Pancreas (tissue), 10 donors: ENCODE data around the gene LMX1A. TPM values are rescaled to one million over a fixed set of nuclear protein-coding genes. Genes with fewer than 3 reads are reported as not detected.

Experiments used
- ATAC-seq, 4 donors: fragments of 200-7000 bp; cut with Tn5 transposase; one replicate each; pipeline versions ENCODE4 v1.8.0 to v1.9.1; 2020; ENCODE audit warnings: mild to moderate bottlenecking in 4 of 4, moderate library complexity in 4 of 4
- DNase-seq, 6 donors: peaks; one replicate each; pipeline ENCODE4 v3.0.0-alpha.2; 2020
- FAIRE-seq: peaks from 2 replicates; lab custom pipeline; 2012; peaks lifted over from hg19 to GRCh38; lab: Jason Lieb, UNC
- H3K27ac ChIP-seq, 4 donors: fragments of 200-600 bp; sonication (generic); 1 replicate in 3 of 4; 2 replicates in 1 of 4; pipeline versions ENCODE4 v1.5.0 to v1.8.0; 2020
- H3K27me3 ChIP-seq, 4 donors: fragments of 200-600 bp; one replicate each; pipeline ENCODE4 v1.8.0; 2021
- H3K36me3 ChIP-seq, 3 donors: fragments of 200-600 bp; sonication (generic) in 1 of 3; one replicate each; pipeline versions ENCODE4 v1.5.0 to v1.8.0; 2020 to 2021
- H3K4me1 ChIP-seq, 3 donors: fragments of 200-600 bp; one replicate each; pipeline ENCODE4 v1.8.0; 2021
- H3K4me3 ChIP-seq, 4 donors: fragments of 200-600 bp; sonication (generic) in 2 of 4; one replicate each; pipeline versions ENCODE4 v1.5.0 to v1.8.0; 2020 to 2021
- H3K9me3 ChIP-seq, 4 donors: fragments of 200-600 bp; one replicate each; pipeline ENCODE4 v1.8.0; 2021
- WGBS, 2 donors: extraction: QIAGEN DNeasy Blood & Tissue Kit; methylation state at CpG; one replicate each; pipeline ENCODE4 v1.1.7; 2013; 5-methylcytosine and 5-hydroxymethylcytosine counted together
- intact Hi-C, 3 donors: fragments of 100-400 bp; cut with DNase I; formaldehyde crosslinking; loops; one replicate each; pipeline versions ENCODE4 v1.11.1 to v1.14.2; 2022
- polyA plus RNA-seq, 2 donors: library from polyadenylated mRNA; stranded (reverse); fragments of 200-250 nt; gene quantifications; one replicate each; pipeline ENCODE4 v1.2.3, GENCODE V29; 2013
- total RNA-seq, 6 donors: library from RNA; stranded (reverse); fragmentation: NEBNext Ultra II Directional in 4 of 6; extraction: Animal tissue kit (Norgen Biotek cat#: 25700) in 4 of 6; gene quantifications; one replicate each; pipeline versions ENCODE4 v1.2.1 to v1.2.4, GENCODE V29; 2021 to 2023
- TF ChIP-seq, protein P1 (sequence below), 4 donors: fragments of 200-600 bp; sonication (generic) in 3 of 4; IDR thresholded peaks; one replicate each; pipeline versions ENCODE4 v1.5.0 to v1.8.0; 2021; ENCODE audit warnings: antibody characterized with exemption in 4 of 4
- donor health status: healthy with polysubstance abuse.
- donor health status: DM: no; HTN: no; CAD: no; lungs with moderate emphysema.
- donor health status: DM: no; HTN: no; CAD: no.
- donor health status: control.
- donor health status: control.
- donor health status: Bipolar disorder and iron deficiency.
- donor health status: DM: yes; HTN: yes; CAD: no.
- donor health status: DM: no; HTN: no; CAD: no.
- donor health status: DM: no; HTN: no; CAD: no.
- donor health status: DM: yes; HTN: yes; CAD: no.

The LMX1A gene
- total and polyA plus RNA-seq, 8 donors = 0.11 TPM; not detected in 7

GRCh38 chr1:165345502-165345901 lies 11.0 kb downstream of the LMX1A start:
- no peak for FAIRE-seq
- Histone ChIP-seq H3K4me3 (no peak overlapping the region), H3K27me3 (peaks cover 0 to 37% (median 11%) of the 10 kb centered on the region in 4 donors), H3K36me3 (no peaks in the 10 kb centered on the region), H3K27ac (no peak overlapping the region), H3K9me3 (no peaks in the 10 kb centered on the region), H3K4me1 (no peaks in the 10 kb centered on the region)
- ATAC-seq = no peak
- TF ChIP-seq, protein P1, sequence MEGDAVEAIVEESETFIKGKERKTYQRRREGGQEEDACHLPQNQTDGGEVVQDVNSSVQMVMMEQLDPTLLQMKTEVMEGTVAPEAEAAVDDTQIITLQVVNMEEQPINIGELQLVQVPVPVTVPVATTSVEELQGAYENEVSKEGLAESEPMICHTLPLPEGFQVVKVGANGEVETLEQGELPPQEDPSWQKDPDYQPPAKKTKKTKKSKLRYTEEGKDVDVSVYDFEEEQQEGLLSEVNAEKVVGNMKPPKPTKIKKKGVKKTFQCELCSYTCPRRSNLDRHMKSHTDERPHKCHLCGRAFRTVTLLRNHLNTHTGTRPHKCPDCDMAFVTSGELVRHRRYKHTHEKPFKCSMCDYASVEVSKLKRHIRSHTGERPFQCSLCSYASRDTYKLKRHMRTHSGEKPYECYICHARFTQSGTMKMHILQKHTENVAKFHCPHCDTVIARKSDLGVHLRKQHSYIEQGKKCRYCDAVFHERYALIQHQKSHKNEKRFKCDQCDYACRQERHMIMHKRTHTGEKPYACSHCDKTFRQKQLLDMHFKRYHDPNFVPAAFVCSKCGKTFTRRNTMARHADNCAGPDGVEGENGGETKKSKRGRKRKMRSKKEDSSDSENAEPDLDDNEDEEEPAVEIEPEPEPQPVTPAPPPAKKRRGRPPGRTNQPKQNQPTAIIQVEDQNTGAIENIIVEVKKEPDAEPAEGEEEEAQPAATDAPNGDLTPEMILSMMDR (IDR thresholded peaks at IDR 0.05) = no peak
- DNase-seq = no peak
- intact Hi-C loops = no loop called here
- 48 to 49% methylated on average over 7 of the region's 7 CpGs for WGBS, 2 donors

DNA sequence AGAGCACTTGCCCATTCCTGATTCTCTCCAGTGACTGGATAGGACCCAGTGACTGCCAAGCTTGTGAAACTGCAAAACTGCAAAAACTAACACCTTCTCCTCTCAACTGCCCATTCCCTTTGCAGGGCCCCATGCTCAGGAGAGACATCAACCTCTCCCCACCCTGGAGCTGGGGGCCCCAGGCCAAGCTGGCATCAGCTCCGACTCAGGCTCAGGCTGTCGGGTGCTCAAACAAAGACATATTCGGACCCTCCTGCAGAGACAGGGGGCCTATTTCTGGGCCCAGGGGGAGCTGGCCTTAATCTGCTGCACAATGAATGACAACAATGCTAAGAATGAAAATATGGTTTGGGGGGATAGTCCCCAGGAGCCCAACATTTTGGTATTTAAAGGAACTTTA lies 11.8 kb downstream of the LMX1A start:
- intact Hi-C loops = no loop called here
- Histone ChIP-seq H3K27me3 (peaks cover 0 to 30% (median 8%) of the 10 kb centered on the region in 4 donors), H3K4me3 (no peak overlapping the region), H3K4me1 (no peaks in the 10 kb centered on the region), H3K36me3 (no peaks in the 10 kb centered on the region), H3K27ac (no peak overlapping the region), H3K9me3 (no peaks in the 10 kb centered on the region)
- 44 to 56% methylated on average over 3 of the region's 3 CpGs for WGBS, 2 donors
- no peak for DNase-seq
- TF ChIP-seq, protein P1 (IDR thresholded peaks at IDR 0.05) = no peak
- FAIRE-seq = no peak
- ATAC-seq = no peak

- no peak overlapping the region for H3K27ac ChIP-seq
- no peak overlapping the region for H3K4me3 ChIP-seq
- peaks cover 0 to 24% (median 5%) of the 10 kb centered on the region in 4 donors for H3K27me3 ChIP-seq
- intact Hi-C loops = no loop called here
- WGBS, 2 donors = 37 to 42% methylated on average over 2 of the region's 2 CpGs
- ATAC-seq = no peak
- DNase-seq = no peak
- TF ChIP-seq, protein P1 (IDR thresholded peaks at IDR 0.05) = no peak
- H3K4me1 ChIP-seq = no peaks in the 10 kb centered on the region
- no peak for FAIRE-seq
- no peaks in the 10 kb centered on the region for H3K36me3 ChIP-seq
- H3K9me3 ChIP-seq = no peaks in the 10 kb centered on the region
These were observed 12.3 kb downstream of the LMX1A start for GRCh38 chr1:165344198-165344597.

DNA sequence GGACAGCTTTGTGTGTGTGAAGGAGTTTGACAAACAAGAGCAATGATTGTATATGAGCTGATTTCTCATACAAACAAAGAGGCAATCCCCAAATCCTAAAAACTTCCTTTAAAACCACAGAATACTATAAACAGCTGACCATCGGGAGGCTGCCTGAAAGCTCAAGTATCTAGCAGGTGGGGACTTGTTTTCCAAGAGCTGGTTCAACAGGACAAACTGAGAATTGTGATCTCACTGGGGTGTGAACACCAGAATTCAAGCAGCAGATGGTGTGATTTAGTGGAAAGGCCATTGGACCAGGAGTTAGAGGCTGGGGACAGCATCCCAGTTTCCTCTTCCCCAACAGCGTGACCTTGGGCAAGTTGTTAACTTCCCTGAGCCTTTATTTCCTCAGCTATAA lies 13.9 kb downstream of the LMX1A start:
- FAIRE-seq = no peak
- WGBS, 2 donors = 70 to 73% methylated on average over 2 of the region's 2 CpGs
- H3K4me3 ChIP-seq = no peak overlapping the region
- intact Hi-C loops = no loop called here
- H3K27me3 ChIP-seq = peaks cover 0 to 13% (median 4%) of the 10 kb centered on the region in 4 donors
- no peak for DNase-seq
- no peaks in the 10 kb centered on the region for H3K4me1 ChIP-seq
- H3K36me3 ChIP-seq = no peaks in the 10 kb centered on the region
- no peak for ATAC-seq
- no peaks in the 10 kb centered on the region for H3K9me3 ChIP-seq
- no peak overlapping the region for H3K27ac ChIP-seq
- TF ChIP-seq, protein P1 (IDR thresholded peaks at IDR 0.05) = no peak

DNA sequence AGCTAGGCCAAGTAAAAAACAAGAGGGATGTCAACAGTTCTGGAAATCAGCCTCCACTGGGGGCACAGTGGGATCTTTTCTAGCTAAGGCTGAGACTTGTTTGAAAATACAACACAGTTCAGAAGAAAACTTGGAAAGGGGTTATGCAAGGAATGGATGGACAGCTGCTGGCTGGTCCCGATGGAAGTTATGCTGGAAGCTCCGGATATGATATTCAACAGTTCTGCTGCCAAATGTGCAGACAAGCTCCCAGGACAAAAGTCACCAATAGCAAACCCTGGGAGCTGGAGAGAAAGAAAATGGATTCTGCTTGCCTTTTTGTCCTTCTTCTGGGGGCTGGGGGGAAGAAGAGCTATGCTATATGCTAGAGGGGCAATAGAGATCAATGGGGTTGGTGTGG lies 14.3 kb downstream of the LMX1A start:
- no peaks in the 10 kb centered on the region for H3K36me3 ChIP-seq
- DNase-seq (no peak), ATAC-seq (no peak), FAIRE-seq (no peak)
- TF ChIP-seq, protein P1 (IDR thresholded peaks at IDR 0.05) = no peak
- 80 to 90% methylated on average over 2 of the region's 2 CpGs for WGBS, 2 donors
- H3K4me3 ChIP-seq = no peak overlapping the region
- no peak overlapping the region for H3K27ac ChIP-seq
- H3K4me1 ChIP-seq = no peaks in the 10 kb centered on the region
- H3K9me3 ChIP-seq = no peaks in the 10 kb centered on the region
- intact Hi-C loops = no loop called here
- H3K27me3 ChIP-seq = peaks cover 0 to 9% (median 2%) of the 10 kb centered on the region in 4 donors
